Small intestine (tissue), 7 donors: ENCODE data around the gene ENOX1. TPM values are rescaled to one million over a fixed set of nuclear protein-coding genes. Genes with fewer than 3 reads are reported as not detected.

ENCODE experiments used
- DNase-seq, 2 donors: peaks; one replicate each; pipeline versions ENCODE4 v3.0.0 to v3.0.0-alpha.2; 2013
- FAIRE-seq: peaks from 2 replicates; lab custom pipeline; 2012; peaks lifted over from hg19 to GRCh38; lab: Jason Lieb, UNC
- H3K27ac ChIP-seq, 3 donors: one replicate each; pipeline ENCODE4 v1.5.1; 2013; ENCODE audit warnings: low read length in 2 of 3, mild to moderate bottlenecking in 2 of 3, control low read depth in 1 of 3, inconsistent platforms in 1 of 3, low read depth in 1 of 3, moderate library complexity in 1 of 3
- H3K27me3 ChIP-seq, 3 donors: one replicate each; pipeline ENCODE4 v1.6.1; 2013; ENCODE audit warnings: low read length in 3 of 3, inconsistent platforms in 1 of 3; ENCODE audit not compliant: control insufficient read depth in 3 of 3, insufficient read depth in 3 of 3
- H3K36me3 ChIP-seq, 3 donors: one replicate each; pipeline ENCODE4 v1.6.1; 2013; ENCODE audit warnings: low read length in 3 of 3, inconsistent platforms in 1 of 3, low read depth in 1 of 3, mild to moderate bottlenecking in 1 of 3, moderate library complexity in 1 of 3; ENCODE audit not compliant: control insufficient read depth in 3 of 3, insufficient read depth in 2 of 3
- H3K4me1 ChIP-seq, 3 donors: one replicate each; pipeline ENCODE4 v1.6.1; 2013; ENCODE audit warnings: low read length in 2 of 3, inconsistent platforms in 1 of 3, low read depth in 1 of 3, mild to moderate bottlenecking in 1 of 3, moderate library complexity in 1 of 3; ENCODE audit not compliant: control insufficient read depth in 3 of 3, insufficient read depth in 2 of 3
- H3K4me3 ChIP-seq, 3 donors: one replicate each; pipeline ENCODE4 v1.5.1; 2013; ENCODE audit warnings: low read length in 3 of 3, control low read depth in 1 of 3, inconsistent platforms in 1 of 3, low read depth in 1 of 3, mild to moderate bottlenecking in 1 of 3, moderate library complexity in 1 of 3
- H3K9me3 ChIP-seq, 2 donors: one replicate each; pipeline ENCODE4 v1.6.1; 2013; ENCODE audit warnings: low read depth in 1 of 2, low read length in 1 of 2; ENCODE audit not compliant: control insufficient read depth in 2 of 2, insufficient read depth in 1 of 2
- WGBS, 3 donors: extraction: QIAGEN DNeasy Blood & Tissue Kit; methylation state at CpG; one replicate each; pipeline ENCODE4 v1.1.7; 2013; 5-methylcytosine and 5-hydroxymethylcytosine counted together
- polyA plus RNA-seq, 4 donors: library from polyadenylated mRNA; stranded (reverse) in 3 of 4; unstranded in 1 of 4; fragments of 200-250 nt in 3 of 4; fragments of 120-200 nt in 1 of 4; gene quantifications; one replicate each; pipeline versions ENCODE4 v1.2.1 to v1.2.3, GENCODE V29; 2013
- donor health status: healthy with polysubstance abuse.
- donor health status: control.
- donor health status: control.
- donor health status: Bipolar disorder and iron deficiency.
- donor health status: healthy.

The ENOX1 gene
- polyA plus RNA-seq, 4 donors: 0.27 to 0.87 (median 0.72) TPM; not detected in 1

DNA sequence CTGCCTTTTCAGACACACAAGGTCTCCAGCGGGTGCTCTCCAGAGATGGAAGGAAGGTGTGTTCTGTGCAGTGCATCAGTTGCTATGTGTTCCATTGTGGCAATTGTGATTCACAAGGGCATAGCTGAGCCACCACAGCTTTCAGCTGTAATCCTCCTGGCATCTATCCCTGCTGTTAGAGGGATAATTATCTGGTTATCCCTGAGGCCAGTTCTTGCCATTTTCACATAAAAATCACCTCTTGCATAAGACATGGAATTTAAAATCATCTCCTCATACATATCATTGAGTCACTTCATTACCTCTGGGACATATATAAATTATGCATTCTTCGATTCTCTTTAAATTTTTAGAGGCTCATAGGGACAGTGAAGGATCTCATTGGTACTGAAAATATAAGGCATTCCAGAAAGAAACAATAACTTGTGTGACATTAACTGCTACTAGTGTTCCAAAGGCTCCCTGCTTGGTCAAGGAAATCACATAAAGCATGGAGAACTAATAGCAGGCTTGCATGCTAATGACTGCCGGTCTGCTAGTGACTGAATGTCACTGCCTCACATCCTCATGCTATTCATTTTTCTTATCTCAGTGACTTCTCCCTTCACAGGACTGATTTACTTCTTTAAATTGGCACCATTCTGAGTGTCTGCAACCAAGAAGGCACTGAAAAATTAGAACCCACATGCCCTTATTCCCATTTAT lies 214.0 kb downstream of the ENOX1 start:
- Histone ChIP-seq H3K4me1 (no peaks in the 10 kb centered on the region), H3K9me3 (no peaks in the 10 kb centered on the region), H3K27me3 (no peaks in the 10 kb centered on the region), H3K4me3 (no peak overlapping the region), H3K27ac (no peak overlapping the region), H3K36me3 (no peaks in the 10 kb centered on the region)
- 82 to 87% (median 84%) methylated on average over 3 of the region's 3 CpGs for WGBS, 3 donors
- FAIRE-seq (no peak), DNase-seq (no peak)

DNA sequence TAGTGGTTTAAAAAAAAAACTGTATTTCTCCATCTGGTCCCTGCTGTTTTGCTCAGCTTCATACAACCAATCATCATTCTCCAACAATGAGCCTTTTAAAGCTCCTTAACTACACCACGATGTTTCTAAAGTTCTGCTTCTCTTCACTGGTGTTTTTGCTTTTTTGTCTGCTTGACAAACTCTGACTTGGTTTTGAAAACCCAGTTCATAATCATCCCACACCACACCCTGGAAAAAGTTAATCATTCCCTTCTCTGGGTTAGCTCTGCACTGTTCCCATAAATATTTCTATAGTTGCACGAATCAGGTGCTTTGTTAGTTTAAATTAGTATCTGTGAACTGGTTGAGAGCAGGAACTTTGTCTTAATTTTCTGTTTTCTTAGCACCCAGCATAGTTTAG lies 217.1 kb downstream of the ENOX1 start:
- Histone ChIP-seq H3K9me3 (no peaks in the 10 kb centered on the region), H3K4me1 (no peaks in the 10 kb centered on the region), H3K27ac (no peak overlapping the region), H3K4me3 (no peak overlapping the region), H3K27me3 (no peaks in the 10 kb centered on the region), H3K36me3 (no peaks in the 10 kb centered on the region)
- DNase-seq: peak in 1 of 2 donors; percentile 23
- FAIRE-seq: no peak
- WGBS, 3 donors: 18 to 50% (median 47%) methylated on average over 2 of the region's 2 CpGs

DNA sequence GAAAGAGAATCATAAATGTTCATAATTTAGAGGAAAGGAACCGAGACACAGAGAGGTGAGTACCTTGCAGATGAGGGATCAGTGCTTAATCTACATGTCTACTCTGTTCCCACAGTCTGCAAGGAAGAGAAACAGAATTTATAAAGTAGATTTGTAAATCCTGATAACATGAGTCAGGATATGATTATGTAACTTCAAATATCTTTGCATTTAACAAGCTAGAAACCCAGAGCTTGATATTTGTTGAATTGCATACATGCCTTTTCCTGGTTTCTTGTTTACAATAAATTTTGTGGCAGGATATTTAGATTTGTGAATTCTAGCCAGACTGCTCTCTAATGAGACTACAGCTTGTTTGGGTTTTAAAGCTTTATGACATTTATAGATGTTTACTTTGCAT lies 219.2 kb downstream of the ENOX1 start:
- H3K36me3 ChIP-seq: no peaks in the 10 kb centered on the region
- H3K27ac ChIP-seq: no peak overlapping the region
- no peaks in the 10 kb centered on the region for H3K4me1 ChIP-seq
- WGBS, 3 donors: 59 to 76% (median 72%) methylated on average over 1 of the region's 1 CpG
- FAIRE-seq (no peak), DNase-seq (no peak)
- H3K27me3 ChIP-seq: no peaks in the 10 kb centered on the region
- H3K9me3 ChIP-seq: no peaks in the 10 kb centered on the region
- H3K4me3 ChIP-seq: no peak overlapping the region

DNA sequence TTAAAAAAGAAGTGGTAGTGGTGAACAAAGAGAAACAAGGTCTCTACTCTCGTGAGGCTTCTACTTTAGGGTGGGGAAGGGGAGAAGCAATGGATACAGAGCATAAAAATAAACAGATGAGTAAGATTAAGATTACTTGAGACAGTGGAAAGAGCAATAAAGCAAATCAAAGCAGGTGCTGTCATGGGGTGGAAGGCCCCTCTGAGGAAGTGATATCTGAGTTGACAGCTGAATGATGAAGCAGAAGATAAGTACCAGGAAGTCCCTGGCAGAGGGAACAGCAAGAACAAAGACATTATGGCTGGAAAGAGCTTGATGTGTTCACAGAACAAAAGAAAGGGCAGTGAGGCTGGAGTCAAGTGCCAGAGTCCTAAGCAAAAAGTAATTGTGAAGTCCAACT lies 221.8 kb downstream of the ENOX1 start:
- Histone ChIP-seq H3K27me3 (no peaks in the 10 kb centered on the region), H3K4me3 (no peak overlapping the region), H3K27ac (no peak overlapping the region), H3K9me3 (no peaks in the 10 kb centered on the region), H3K4me1 (no peaks in the 10 kb centered on the region), H3K36me3 (no peaks in the 10 kb centered on the region)
- FAIRE-seq: no peak
- DNase-seq: no peak
- WGBS, 3 donors: 13 to 34% (median 16%) methylated on average over 1 of the region's 1 CpG

DNA sequence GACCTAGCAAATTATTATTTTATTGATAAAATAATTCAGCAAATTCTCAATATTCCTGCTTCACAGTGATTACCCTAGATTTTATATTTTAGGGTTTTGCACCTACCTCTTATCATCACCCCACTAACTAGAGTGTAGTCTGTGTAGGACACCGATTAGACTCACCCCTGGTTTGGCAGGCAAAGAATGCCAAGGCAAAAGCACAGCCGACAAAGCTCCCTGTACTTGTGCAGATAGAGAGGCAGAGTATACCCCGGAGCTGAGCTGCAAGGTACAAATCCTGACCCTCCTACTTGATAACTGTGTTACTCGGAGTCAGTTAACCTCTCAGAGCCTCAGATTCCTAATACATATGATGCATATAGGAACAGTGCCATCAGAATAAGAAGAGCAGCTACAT lies 225.7 kb downstream of the ENOX1 start:
- no peak overlapping the region for H3K4me3 ChIP-seq
- no peaks in the 10 kb centered on the region for H3K27me3 ChIP-seq
- WGBS, 3 donors: 81 to 88% (median 85%) methylated on average over 4 of the region's 4 CpGs
- H3K27ac ChIP-seq: no peak overlapping the region
- DNase-seq (no peak), FAIRE-seq (no peak)
- H3K9me3 ChIP-seq: no peaks in the 10 kb centered on the region
- no peaks in the 10 kb centered on the region for H3K4me1 ChIP-seq
- no peaks in the 10 kb centered on the region for H3K36me3 ChIP-seq

DNA sequence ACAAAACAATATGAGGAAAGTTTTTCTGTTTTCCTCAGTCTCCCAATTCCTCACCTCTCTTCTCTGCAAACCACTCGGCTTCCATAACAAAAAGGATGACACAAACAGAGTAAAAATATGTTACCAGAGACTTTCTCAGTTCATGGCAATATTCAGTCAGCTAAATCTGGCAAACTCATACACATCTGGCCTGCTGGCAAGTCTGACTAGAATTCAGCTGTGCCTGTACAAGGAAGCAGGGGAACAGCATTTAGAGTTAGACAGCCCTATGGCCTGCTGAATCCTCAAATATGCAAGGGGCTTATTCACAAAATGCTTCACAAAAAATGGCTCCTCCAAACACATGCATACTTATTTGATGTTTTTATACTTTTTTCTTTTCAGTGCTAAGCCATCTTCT lies 227.8 kb downstream of the ENOX1 start:
- no peak for FAIRE-seq
- no peak for DNase-seq
- no peak overlapping the region for H3K4me3 ChIP-seq
- no peaks in the 10 kb centered on the region for H3K27me3 ChIP-seq
- 62 to 91% (median 88%) methylated on average over 1 of the region's 1 CpG for WGBS, 3 donors
- H3K27ac ChIP-seq: no peak overlapping the region
- no peaks in the 10 kb centered on the region for H3K9me3 ChIP-seq
- no peaks in the 10 kb centered on the region for H3K36me3 ChIP-seq
- no peaks in the 10 kb centered on the region for H3K4me1 ChIP-seq

DNA sequence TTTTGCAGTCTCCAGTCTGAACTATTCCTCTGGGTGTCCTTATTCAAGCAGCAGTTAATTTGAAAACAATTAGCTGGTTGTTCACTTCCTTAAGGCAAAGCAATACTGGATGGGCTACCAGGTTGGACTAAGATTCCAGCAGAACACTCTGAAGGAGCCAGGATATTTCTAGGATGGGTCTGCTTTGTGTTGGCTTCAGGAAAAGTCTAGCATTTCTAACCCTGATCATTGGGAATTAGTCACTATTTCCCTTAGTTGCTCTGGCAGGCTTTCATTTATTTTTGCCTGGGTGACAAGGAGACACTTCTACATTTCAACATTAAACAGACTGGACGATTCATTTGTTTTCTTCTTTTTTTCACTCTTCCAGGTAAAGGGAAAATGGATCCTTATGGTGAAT lies 228.4 kb downstream of the ENOX1 start:
- Histone ChIP-seq H3K4me1 (no peaks in the 10 kb centered on the region), H3K36me3 (no peaks in the 10 kb centered on the region), H3K4me3 (no peak overlapping the region), H3K9me3 (no peaks in the 10 kb centered on the region), H3K27ac (no peak overlapping the region), H3K27me3 (no peaks in the 10 kb centered on the region)
- 55 to 80% (median 67%) methylated on average over 1 of the region's 1 CpG for WGBS, 3 donors
- FAIRE-seq (no peak), DNase-seq (no peak)

DNA sequence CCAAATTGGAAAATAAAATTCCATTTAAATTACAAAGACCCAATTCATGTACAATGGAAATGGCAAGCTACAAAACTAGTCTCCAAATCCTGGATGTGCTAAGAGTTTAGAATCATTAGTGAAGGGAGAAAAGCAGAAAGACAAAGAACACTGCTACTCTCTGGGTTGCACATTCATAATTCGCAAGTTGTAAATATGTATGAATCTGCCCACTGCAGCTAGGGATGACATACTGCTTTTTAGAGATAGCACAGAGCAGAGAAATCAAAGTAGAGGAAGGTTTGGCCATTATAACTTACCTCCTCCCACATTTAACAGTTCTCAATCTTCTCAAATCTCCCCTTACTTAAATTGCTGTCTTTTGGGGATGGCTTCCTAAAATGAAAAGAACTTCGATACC lies 231.1 kb downstream of the ENOX1 start:
- Histone ChIP-seq H3K27ac (no peak overlapping the region), H3K4me3 (no peak overlapping the region), H3K36me3 (no peaks in the 10 kb centered on the region), H3K27me3 (no peaks in the 10 kb centered on the region), H3K9me3 (no peaks in the 10 kb centered on the region), H3K4me1 (peaks cover 0 to 10% (median 0%) of the 10 kb centered on the region in 3 donors)
- FAIRE-seq (no peak), DNase-seq (no peak)
- 88 to 98% (median 97%) methylated on average over 2 of the region's 2 CpGs for WGBS, 3 donors
